ENCODE data around the gene MYLK4.

MYLK4 gene

GRCh38 chr6:2693231-2693630 is 57.5 kb downstream of the MYLK4 start:
- no peak for DNase-seq

GRCh38 chr6:2688401-2689064 is 62.2 kb downstream of the MYLK4 start:
- DNase-seq, result no peak

DNA sequence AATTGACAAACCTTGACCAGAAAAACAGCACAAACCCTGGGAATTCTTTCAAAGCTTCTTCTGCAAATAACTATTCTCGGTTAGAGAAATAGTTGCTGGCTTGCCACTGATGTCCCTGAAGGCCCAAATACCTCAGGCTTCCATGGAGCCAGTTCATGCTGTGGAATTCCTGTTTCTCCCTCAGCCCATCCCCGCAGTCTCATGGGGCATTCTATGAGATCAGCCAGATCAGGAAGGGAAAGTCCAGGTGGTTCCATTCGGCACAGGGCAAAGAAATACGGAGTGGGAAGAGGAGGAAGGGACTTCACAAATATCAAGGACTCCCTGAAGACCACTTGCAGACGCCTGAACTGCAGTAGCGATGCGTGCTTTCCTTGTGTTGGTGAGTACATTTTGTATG is 63.3 kb downstream of the MYLK4 start:
- DNase-seq, result no peak

GRCh38 chr6:2686515-2686914 is 64.2 kb downstream of the MYLK4 start:
- no peak for DNase-seq

DNA sequence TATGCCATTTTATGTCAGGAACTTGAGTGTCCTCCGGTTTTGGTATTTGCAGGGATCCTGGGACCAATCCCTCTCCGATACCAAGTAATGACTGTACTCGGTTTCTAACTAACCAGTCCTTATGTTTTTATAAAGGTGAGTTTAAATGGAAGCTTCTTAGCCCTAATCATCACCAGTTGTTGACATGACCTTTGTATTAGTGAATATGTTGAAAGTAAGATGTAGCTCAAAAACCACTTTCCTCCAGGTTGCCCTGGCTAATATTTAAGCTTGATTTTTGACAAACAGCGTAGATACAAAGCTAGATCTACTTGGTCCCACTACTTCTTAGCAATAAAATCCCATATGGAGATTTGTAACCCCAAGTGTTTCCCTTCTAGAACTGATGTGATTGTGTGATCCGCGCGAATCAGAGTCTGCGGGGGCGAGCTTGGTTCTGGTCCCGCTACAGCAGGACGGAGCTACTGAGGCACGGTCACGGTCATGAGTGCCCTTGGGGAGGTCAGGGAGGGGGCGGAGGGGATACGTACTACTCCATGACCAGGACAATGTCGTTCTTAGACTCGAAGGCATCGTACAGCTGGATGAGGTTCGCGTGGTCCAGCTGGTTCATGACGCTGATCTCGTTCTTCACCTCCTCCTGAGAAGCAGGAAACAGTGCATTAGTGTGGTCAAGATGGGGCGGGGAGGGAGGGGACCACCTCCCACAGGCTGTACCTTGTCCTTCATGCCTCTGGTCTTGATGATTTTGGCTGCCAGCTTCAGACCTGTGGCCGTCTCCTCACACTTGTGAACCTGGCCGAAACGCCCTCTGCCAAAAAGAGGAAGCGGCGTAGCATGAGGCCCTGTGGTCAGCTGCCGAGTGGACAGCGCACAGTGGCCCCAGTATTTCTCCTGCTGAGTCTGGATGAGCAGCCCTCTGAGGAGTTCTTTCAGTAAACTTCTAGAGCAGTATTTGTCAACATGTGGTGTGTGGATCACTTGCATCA is 65.7 kb downstream of the MYLK4 start:
- DNase-seq, result no peak

- DNase-seq, result no peak
Measured at GRCh38 chr6:2684103-2684749, 66.5 kb downstream of the MYLK4 start.

DNA sequence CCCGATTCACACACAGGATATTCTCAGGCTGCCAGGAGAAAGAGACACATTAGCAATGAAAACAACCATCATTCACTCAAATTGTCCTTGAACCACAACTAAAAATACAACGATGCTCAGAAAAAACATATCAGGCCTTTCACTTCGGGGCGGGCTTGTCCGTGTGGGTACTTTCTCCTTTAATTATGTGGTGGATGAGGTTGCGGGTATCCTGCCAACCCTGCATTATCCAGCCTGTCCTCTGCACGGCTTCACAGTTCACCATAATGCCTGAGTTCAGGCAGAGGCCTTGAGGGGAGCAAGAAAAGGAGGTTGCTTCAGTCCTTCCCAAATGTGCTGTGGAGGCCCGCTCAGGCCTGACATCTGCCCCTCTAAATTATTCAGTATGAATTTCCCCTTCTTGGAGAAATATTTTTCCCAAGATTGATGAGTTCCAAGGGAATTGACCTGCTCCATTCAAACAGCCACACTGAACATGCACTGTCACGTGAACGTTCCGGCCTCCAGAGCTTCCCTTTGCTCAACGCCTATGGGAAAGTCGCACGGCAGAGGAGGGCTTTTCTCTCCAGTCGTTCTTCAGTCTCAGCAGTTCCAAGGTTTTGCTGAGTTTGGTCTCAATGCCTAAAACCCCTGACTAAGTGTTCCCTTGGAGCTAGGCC is 70.3 kb downstream of the MYLK4 start:
- DNase-seq, result no peak

DNA sequence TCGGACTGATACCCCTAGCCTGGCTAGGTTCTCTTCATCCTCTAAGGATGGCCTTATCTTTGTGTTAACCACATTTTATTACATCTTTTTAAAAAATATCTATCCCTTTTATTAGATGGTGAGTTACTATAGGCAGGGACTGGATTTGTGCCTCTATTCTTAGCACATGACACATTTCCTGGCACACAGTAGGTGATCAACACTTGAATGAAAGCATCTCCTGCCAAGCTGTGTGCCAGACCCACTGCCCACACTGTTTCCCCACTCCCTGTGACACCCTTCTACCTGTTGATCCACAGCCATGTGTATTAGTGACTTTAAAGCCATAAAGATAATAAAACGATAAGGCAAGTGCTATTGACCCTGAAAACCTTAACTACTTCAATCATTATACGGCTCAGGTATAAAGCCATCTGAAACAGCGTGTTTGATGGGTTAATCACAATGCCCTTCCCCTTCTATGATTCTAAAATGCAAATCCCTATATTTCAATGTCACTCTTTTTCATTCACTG is 73.6 kb downstream of the MYLK4 start:
- no peak for DNase-seq

DNA sequence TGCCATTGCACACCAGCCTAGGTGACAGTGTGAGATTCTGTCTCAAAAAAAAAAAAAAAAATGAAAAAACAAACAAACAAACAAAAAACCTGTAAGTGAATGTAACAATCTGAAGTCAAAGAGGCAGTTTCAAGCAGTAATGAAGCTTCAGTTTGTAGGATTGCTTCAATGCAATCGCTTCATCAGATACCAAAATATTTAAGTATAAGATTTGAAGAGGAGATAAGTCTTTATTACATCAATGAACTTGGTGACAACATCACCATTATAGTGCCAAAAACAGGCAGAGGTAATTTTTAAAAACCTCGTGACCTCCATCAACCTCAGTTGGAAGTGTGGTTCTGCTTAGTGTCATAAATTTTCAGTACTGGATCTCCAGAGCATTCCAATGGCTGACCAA is 74.7 kb downstream of the MYLK4 start:
- DNase-seq, result no peak

- DNase-seq, result no peak
Measured at GRCh38 chr6:2674857-2675256, 75.9 kb downstream of the MYLK4 start.

DNA sequence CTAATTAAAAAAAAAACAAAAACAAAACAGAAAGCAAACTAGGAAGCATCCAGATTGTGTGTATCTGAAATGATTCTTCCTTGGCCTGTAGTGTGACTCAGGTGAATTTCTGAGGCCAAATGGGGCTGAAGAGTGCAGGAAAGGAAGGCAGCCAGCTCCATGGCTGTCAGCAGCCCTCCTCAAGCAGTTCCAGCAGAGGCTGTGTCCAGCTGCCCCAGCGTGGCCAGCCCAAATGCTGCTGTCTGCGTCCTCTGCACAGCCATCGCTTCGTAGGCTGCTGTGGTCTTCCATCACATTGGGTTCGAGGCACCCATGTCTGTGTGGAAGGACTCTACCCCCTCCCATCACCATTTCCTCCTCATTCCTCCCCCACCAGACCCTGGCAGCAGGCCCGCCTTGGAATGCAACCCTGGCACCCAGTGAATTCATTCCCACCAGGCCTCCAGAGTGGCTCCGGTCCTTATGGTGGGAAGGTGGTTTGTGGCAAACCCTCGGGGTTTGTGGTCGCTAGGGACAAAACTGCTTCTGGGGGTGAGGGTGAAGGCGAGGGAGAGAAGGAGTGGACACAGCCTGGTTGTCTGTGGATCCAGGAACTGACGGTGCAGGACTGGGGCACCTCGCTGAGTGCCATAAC is 81.5 kb downstream of the MYLK4 start:
- DNase-seq, result no peak

- DNase-seq, result no peak
Measured at GRCh38 chr6:2667617-2668016, 83.1 kb downstream of the MYLK4 start.

GRCh38 chr6:2666906-2667575 is 83.7 kb downstream of the MYLK4 start:
- no peak for DNase-seq

DNA sequence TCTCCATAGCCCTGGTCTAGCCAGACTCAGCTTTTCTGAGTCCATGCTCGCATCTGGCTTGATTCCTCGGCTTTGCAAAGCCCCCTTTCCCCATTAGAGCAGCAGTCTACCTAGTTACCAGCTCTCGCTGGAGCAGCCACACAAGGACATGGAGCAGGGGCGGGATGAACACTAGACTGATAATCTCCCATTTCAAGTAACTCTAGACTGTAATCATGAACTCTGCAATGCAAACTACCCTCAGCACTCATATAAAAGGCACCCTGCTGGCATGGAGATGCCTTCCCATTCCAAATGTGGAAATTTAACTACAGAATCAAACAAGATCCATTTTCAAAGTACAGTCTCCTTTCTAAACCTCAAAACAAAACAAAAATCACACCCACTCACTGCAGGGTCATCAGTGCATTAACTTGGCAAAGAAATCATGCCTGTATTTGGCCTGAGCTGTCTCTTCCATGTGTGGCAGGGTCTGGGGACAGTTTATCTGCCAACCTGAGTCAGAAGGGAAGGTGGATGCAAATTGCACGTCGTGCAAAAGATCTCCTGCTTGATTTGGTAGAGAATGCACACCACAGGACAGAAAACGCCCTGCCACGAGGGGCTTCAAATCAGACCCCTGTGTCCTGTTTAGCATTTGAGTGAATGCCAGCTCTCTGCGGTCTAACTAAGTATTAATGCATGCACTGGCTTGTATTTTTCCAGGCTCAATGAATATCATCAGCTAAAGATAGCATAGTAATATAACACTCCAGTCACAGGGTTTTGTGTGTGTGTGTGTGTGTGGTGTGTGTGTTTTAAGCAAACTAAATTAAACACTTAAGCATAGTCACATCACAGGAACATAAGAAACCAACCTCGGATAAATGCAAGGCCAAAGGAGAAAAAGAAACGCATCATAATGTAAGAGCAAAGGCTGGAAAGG is 85.3 kb downstream of the MYLK4 start:
- DNase-seq, result no peak

- no peak for DNase-seq
Measured at GRCh38 chr6:2663123-2663522, 87.6 kb downstream of the MYLK4 start.

DNA sequence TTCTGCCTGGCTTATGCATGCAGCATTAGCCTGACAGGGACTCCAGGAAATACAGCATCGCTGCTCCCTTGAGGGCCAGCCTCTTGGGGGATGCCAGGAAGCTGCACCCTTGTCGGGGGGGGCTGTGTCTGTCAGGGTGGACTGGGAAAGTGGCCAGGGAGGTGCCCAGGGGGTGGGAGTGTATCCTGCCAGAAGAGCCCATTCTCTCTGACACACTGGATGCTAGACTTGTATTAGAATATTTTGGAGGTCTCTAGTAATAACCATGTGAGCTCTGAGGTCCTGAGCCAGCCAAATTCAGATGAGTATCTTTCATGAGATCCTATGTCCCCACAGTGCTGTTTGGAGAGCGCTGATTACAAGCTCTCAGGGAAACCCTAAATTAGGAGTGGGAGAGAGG is 89.1 kb downstream of the MYLK4 start:
- DNase-seq, result no peak

DNA sequence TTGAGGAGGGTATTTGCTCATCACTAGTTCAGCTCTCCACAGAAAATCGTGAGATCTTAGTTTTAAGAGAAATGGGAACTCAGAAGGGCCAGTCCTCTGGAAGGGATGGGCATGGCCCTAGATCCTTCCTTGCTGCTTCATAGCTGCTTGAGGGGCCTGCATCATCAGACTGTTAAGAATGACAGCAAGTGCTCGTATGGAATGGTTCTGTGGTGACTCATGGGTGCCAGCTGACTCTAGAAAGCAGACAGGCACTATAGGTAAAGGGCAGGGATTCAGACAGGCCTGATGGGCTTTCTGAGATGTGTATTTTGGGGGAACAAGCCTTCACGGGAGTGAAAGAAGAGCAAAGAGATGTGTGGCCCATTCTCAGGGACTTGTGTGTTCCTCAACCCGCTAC is 90.8 kb downstream of the MYLK4 start:
- no peak for DNase-seq

DNA sequence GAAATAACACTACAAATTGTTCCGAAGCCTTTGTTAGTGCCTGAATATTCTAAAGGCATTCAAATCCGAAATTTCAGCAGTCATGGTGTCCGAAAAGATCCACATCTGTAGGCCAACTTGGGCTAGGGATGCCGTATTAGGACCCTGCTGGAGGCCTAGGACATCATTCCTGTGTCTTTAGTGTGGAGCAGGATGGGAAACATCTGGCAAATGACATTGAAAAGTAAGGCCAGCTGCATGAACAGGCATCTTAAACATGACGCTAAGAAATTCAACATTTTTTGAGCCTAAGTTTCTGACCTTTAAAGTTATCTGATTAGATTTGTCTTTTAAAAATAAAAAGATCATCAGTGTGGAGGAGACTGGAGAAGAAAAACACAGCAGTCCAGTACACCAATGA is 91.3 kb downstream of the MYLK4 start:
- no peak for DNase-seq

- DNase-seq, result no peak
Measured at GRCh38 chr6:2658788-2659187, 91.9 kb downstream of the MYLK4 start.

DNA sequence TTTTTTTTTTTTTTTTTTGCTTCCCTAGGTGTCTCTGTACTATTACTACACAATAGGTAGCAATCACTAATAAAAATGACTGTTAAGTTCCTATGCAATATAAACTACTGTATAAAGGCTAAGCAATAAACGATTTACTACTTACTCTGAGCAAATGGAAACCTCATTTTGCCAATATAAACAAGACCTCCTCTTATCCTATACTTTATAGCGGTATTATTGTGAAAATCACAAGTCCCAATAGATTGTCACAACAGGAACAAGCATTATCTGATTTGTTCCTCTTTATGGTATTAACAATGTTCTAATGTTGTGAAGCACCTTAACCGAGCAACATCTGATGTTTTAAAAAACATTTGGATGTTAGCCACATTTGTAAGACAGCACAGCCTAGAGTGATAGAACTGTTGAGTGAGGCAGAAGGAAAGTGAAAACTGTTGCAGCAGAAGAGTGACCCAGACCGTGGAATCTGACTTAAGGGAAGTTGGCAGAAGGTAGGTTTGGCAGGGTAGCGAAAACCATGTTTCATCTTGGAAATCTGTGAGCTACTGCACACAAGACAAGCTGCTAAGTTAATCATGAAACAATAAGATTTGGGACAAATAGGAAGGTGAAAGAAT is 94.2 kb downstream of the MYLK4 start:
- DNase-seq, result no peak
